ENCODE data around the gene MC3R. TPM values are rescaled to one million over a fixed set of nuclear protein-coding genes. Genes with fewer than 3 reads are reported as not detected.

Gene MC3R
- total and polyA plus RNA-seq, 2 of the 8 experiments (the other 6 are each of a cell fraction or from before 2014, with no cell fraction given): not detected

DNA sequence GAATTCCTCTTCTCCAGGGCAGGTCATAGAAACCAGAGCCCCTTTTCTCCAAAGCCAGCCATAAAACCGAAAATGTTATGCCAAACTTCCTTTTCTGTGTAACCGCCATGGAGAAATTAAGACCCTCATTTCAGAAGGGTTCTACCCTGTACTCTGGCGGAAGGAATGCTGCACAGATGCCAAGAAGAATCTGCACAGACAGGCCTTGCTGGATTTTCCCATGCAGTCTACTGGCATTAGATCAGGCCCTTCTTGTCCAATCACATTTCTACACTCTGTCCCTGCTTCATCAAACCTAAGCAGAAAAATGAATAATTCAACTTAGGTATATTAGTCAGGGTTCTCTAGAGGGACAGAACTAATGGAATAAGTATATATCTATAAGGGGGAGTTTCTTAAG lies 43.2 kb upstream of the MC3R start:
- CTCF ChIA-PET (ENCODE audit: partially characterized antibody): no interaction called here
- POLR2A ChIA-PET (ENCODE audit: partially characterized antibody): no interaction called here
- H3K18ac ChIP-seq (ENCODE audit: extremely low read depth, low read length): no peak overlapping the region
- TF ChIP-seq GABPA (IDR thresholded peaks at IDR 0.05; ENCODE audit: borderline replicate concordance, insufficient read depth, low read length) (no peak), YY1 (IDR thresholded peaks at IDR 0.05; ENCODE audit: low read depth, low read length) (no peak), SUZ12 (IDR thresholded peaks at IDR 0.05; ENCODE audit: low read length) (no peak), RNF2 (IDR thresholded peaks at IDR 0.05; ENCODE audit: borderline replicate concordance, low read depth, low read length, missing control alignments, poor library complexity, severe bottlenecking) (no peak), SP1 (IDR thresholded peaks at IDR 0.05; ENCODE audit: low read depth, low read length) (no peak), KDM5A (IDR thresholded peaks at IDR 0.05; ENCODE audit: low read length) (no peak), NANOG (IDR thresholded peaks at IDR 0.05; ENCODE audit: insufficient read depth, low read depth, low read length, poor library complexity, severe bottlenecking) (no peak), HDAC2 (IDR thresholded peaks at IDR 0.05; ENCODE audit: borderline replicate concordance in 1 of 2, low read depth in 2 of 2, low read length in 2 of 2) (no peak), CHD1 (IDR thresholded peaks at IDR 0.05; ENCODE audit: low read depth, low read length) (no peak), CHD2 (IDR thresholded peaks at IDR 0.05; ENCODE audit: low read length) (no peak), POLR2AphosphoS5 (IDR thresholded peaks at IDR 0.05; ENCODE audit: low read depth, low read length) (no peak)
- TF ChIP-seq, protein P1, sequence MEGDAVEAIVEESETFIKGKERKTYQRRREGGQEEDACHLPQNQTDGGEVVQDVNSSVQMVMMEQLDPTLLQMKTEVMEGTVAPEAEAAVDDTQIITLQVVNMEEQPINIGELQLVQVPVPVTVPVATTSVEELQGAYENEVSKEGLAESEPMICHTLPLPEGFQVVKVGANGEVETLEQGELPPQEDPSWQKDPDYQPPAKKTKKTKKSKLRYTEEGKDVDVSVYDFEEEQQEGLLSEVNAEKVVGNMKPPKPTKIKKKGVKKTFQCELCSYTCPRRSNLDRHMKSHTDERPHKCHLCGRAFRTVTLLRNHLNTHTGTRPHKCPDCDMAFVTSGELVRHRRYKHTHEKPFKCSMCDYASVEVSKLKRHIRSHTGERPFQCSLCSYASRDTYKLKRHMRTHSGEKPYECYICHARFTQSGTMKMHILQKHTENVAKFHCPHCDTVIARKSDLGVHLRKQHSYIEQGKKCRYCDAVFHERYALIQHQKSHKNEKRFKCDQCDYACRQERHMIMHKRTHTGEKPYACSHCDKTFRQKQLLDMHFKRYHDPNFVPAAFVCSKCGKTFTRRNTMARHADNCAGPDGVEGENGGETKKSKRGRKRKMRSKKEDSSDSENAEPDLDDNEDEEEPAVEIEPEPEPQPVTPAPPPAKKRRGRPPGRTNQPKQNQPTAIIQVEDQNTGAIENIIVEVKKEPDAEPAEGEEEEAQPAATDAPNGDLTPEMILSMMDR (IDR thresholded peaks at IDR 0.05; ENCODE audit: control extremely low read depth in 1 of 3, insufficient read depth in 1 of 3, low read depth in 1 of 3, low read length in 3 of 3): no peak

More for the DNA sequence above, 43.2 kb upstream of the MC3R start:
- H4K20me1 ChIP-seq (replicated peaks in 1 of 2; ENCODE audit: control insufficient read depth in 1 of 2, insufficient read depth in 2 of 2, low read length in 2 of 2): no peaks in the 10 kb centered on the region
- DNase-seq (ENCODE audit: low read depth in 1 of 2, low spot score in 2 of 2): no peak
- no peak overlapping the region for H2BK15ac ChIP-seq (ENCODE audit: low read length)
- H2AK5ac ChIP-seq (ENCODE audit: low read depth, low read length): no peak overlapping the region
- H3K9ac ChIP-seq (replicated peaks in 1 of 4; ENCODE audit: extremely low read depth in 1 of 4, low read depth in 3 of 4, low read length in 3 of 4): no peak overlapping the region
- no peaks in the 10 kb centered on the region for H3K36me3 ChIP-seq (ENCODE audit: control insufficient read depth in 2 of 4, insufficient read depth in 4 of 4, low read length in 3 of 4)
- H3K4me2 ChIP-seq (ENCODE audit: insufficient read depth in 1 of 2, low read depth in 2 of 2, low read length in 2 of 2): no peak overlapping the region
- H3K4me3 ChIP-seq (ENCODE audit: extremely low read depth in 1 of 4, insufficient read depth in 2 of 4, low read depth in 3 of 4, low read length in 4 of 4): no peak overlapping the region
- H2AFZ ChIP-seq (ENCODE audit: low read length): no peak overlapping the region
- no peak for FAIRE-seq
- H3K9me3 ChIP-seq (ENCODE audit: insufficient read depth in 2 of 2, low read depth in 1 of 2, low read length in 1 of 2): peaks cover 49 to 72% of the 10 kb centered on the region in 2 experiments
- no peaks in the 10 kb centered on the region for H3K79me2 ChIP-seq (ENCODE audit: control insufficient read depth in 1 of 2, insufficient read depth in 2 of 2, low read length in 2 of 2)
- no peak overlapping the region for H3K14ac ChIP-seq (ENCODE audit: insufficient read length)
- H2BK120ac ChIP-seq (replicated peaks; ENCODE audit: low read depth, low read length): no peak overlapping the region
- no peaks in the 10 kb centered on the region for H3K23me2 ChIP-seq (ENCODE audit: low read depth, low read length)
- H3K79me1 ChIP-seq (ENCODE audit: low read depth, low read length): no peaks in the 10 kb centered on the region
- no peak overlapping the region for H4K91ac ChIP-seq (replicated peaks; ENCODE audit: insufficient read length, low read length)
- no peak overlapping the region for H4K8ac ChIP-seq (ENCODE audit: extremely low read depth, insufficient read depth, low read length)
- no peak overlapping the region for H2BK5ac ChIP-seq (ENCODE audit: low read depth, low read length)
- no peak overlapping the region for H4K5ac ChIP-seq (ENCODE audit: insufficient read length, low read depth, low read length)
- no peak overlapping the region for H3K56ac ChIP-seq (replicated peaks; ENCODE audit: insufficient read length, low read depth, low read length)
- no peak overlapping the region for H2BK20ac ChIP-seq (ENCODE audit: low read length)
- H3K4me1 ChIP-seq (replicated peaks in 1 of 4; ENCODE audit: control insufficient read depth in 3 of 4, insufficient read depth in 4 of 4, low read length in 3 of 4): no peaks in the 10 kb centered on the region; a peak in 1 of 7 replicates
- 81% methylated on average over 3 of the region's 3 CpGs; no CpG with 5 or more reads in 1 of the 2 experiments for WGBS, 2 experiments (ENCODE audit: extremely low coverage in 1 of 2, insufficient coverage in 1 of 2, insufficient read length in 1 of 2, insufficient replicate concordance in 2 of 2, low coverage in 1 of 2, low lambda C conversion rate in 2 of 2, missing lambda C conversion rate in 1 of 2)
- no peaks in the 10 kb centered on the region for H3K27me3 ChIP-seq (replicated peaks in 1 of 4; ENCODE audit: control insufficient read depth in 3 of 4, extremely low read depth in 1 of 4, insufficient read depth in 3 of 4, low read length in 3 of 4)
- no peak overlapping the region for H2BK12ac ChIP-seq (ENCODE audit: low read depth, low read length)
- no peak overlapping the region for H3K27ac ChIP-seq (ENCODE audit: low read depth, low read length)
- no peak overlapping the region for H3K23ac ChIP-seq (ENCODE audit: insufficient read length)
- no peak overlapping the region for H3K4ac ChIP-seq (replicated peaks; ENCODE audit: insufficient read length, low read depth, low read length)
